ENCODE data around the gene FAM221A. TPM values are rescaled to one million over a fixed set of nuclear protein-coding genes. Genes with fewer than 3 reads are reported as not detected.

Gene FAM221A
- total and polyA plus RNA-seq, 9 of the 15 experiments (the other 6 are each of a cell fraction or from before 2014, with no cell fraction given): not detected

DNA sequence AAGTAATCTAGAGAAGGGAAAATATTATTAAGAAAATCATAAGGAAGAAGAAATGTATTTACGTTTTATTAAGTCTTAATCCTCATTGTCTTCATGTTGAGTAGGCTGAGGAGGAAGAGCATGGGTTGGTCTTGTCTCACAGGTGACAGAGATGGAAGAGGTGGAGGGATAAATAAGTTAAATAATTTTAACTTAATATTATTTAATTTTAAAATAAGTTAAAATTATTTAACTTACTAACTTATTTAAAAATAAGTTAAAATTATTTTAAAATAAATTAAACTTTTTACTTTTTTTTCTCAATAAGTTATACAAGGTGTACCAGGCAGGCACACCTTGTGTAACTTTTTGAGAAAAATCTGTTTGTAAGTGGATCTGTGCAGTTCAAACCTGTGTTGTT is 66.6 kb downstream of the FAM221A start (continued):
- TF ChIP-seq ZBTB40 (IDR thresholded peaks at IDR 0.05) (no peak), ZBTB40 (CRISPR knock-in tag; IDR thresholded peaks at IDR 0.05) (no peak), ELF1 (tag; IDR thresholded peaks at IDR 0.05) (no peak), ZNF507 (tag; conservative IDR thresholded peaks at IDR 0.05) (no peak), ZNF3 (CRISPR knock-in tag; IDR thresholded peaks at IDR 0.05) (no peak), NFYB (IDR thresholded peaks at IDR 0.05; ENCODE audit: extremely low read depth, insufficient read length) (no peak), MTA2 (IDR thresholded peaks at IDR 0.05; ENCODE audit: low read depth) (no peak), KAT2B (IDR thresholded peaks at IDR 0.05; ENCODE audit: low read depth, low read length) (no peak), POLR3G (IDR thresholded peaks at IDR 0.05; ENCODE audit: extremely low read depth, insufficient read length, insufficient replicate concordance) (no peak), LCOR (CRISPR knock-in tag; IDR thresholded peaks at IDR 0.05) (no peak)

Measured in K562 (cell line).